Trophoblast cell (in vitro differentiated cells and primary cell): ENCODE data around the gene PLEKHM2.

Source experiments
- DNase-seq, 2 donors: peaks; one replicate each; pipeline ENCODE4 v3.0.0-alpha.2; 2016
- H2AFZ ChIP-seq: 2 replicates; pipeline ENCODE4 v1.6.1; 2013; ENCODE audit warnings: low read length, moderate library complexity, mild to moderate bottlenecking; ENCODE audit not compliant: insufficient read depth, poor library complexity
- H2AK5ac ChIP-seq: 2 replicates; pipeline ENCODE4 v1.6.1; 2013; ENCODE audit warnings: mild to moderate bottlenecking, low read length
- H2BK120ac ChIP-seq: 2 replicates; pipeline ENCODE4 v1.6.1; 2013; ENCODE audit warnings: low read length, mild to moderate bottlenecking, moderate library complexity; ENCODE audit not compliant: insufficient read depth, poor library complexity
- H2BK12ac ChIP-seq: 2 replicates; pipeline ENCODE4 v1.6.1; 2013; ENCODE audit warnings: mild to moderate bottlenecking, low read length, moderate library complexity
- H2BK5ac ChIP-seq: 2 replicates; pipeline ENCODE4 v1.6.1; 2013; ENCODE audit warnings: low read length, low read depth, moderate library complexity, mild to moderate bottlenecking; ENCODE audit not compliant: poor library complexity
- H3K14ac ChIP-seq: 2 replicates; pipeline ENCODE4 v1.6.1; 2013; ENCODE audit warnings: mild to moderate bottlenecking, low read length
- H3K18ac ChIP-seq: 2 replicates; pipeline ENCODE4 v1.6.1; 2013; ENCODE audit warnings: mild to moderate bottlenecking, low read length
- H3K23ac ChIP-seq: 2 replicates; pipeline ENCODE4 v1.6.1; 2013; ENCODE audit warnings: low read length
- H3K27ac ChIP-seq: 2 replicates; pipeline ENCODE4 v1.5.1; 2013; ENCODE audit warnings: low read depth, mild to moderate bottlenecking, inconsistent platforms, low read length, moderate library complexity
- H3K27me3 ChIP-seq: 2 replicates; pipeline ENCODE4 v1.6.1; 2013; ENCODE audit warnings: inconsistent platforms, mild to moderate bottlenecking, low read length, moderate library complexity; ENCODE audit not compliant: insufficient read depth
- H3K36me3 ChIP-seq, 2 experiments: 1 replicate in 1 of 2; 2 replicates in 1 of 2; pipeline ENCODE4 v1.6.1; 2013; ENCODE audit warnings: low read length in 2 of 2, mild to moderate bottlenecking in 2 of 2, moderate library complexity in 1 of 2; ENCODE audit not compliant: insufficient read depth in 2 of 2, control insufficient read depth in 1 of 2
- H3K4ac ChIP-seq: 2 replicates; pipeline ENCODE4 v1.6.1; 2013; ENCODE audit warnings: low read depth, mild to moderate bottlenecking, low read length, moderate library complexity
- H3K4me1 ChIP-seq, 2 experiments: 1 replicate in 1 of 2; 2 replicates in 1 of 2; pipeline ENCODE4 v1.6.1; 2013; ENCODE audit warnings: low read length in 2 of 2, mild to moderate bottlenecking in 2 of 2, moderate library complexity in 1 of 2; ENCODE audit not compliant: insufficient read depth in 2 of 2, control insufficient read depth in 1 of 2
- H3K4me2 ChIP-seq: 2 replicates; pipeline ENCODE4 v1.6.1; 2013; ENCODE audit warnings: inconsistent platforms, mild to moderate bottlenecking, low read length, moderate library complexity
- H3K4me3 ChIP-seq: 2 replicates; pipeline ENCODE4 v1.5.1; 2013; ENCODE audit warnings: mild to moderate bottlenecking, low read depth, low read length, inconsistent platforms
- H3K79me1 ChIP-seq: one replicate; pipeline ENCODE4 v1.6.1; 2013; ENCODE audit warnings: low read length
- H3K79me2 ChIP-seq: 2 replicates; pipeline ENCODE4 v1.6.1; 2013; ENCODE audit warnings: low read length, mild to moderate bottlenecking; ENCODE audit not compliant: control insufficient read depth, insufficient read depth, poor library complexity
- H3K9ac ChIP-seq: 2 replicates; pipeline ENCODE4 v1.6.1; 2013; ENCODE audit warnings: mild to moderate bottlenecking, low read length
- H3K9me3 ChIP-seq: 2 replicates; pipeline ENCODE4 v1.6.1; 2013; ENCODE audit warnings: low read depth, mild to moderate bottlenecking, control low read depth, inconsistent platforms, low read length; ENCODE audit not compliant: insufficient read depth
- H4K12ac ChIP-seq: 2 replicates; pipeline ENCODE4 v1.6.1; 2013; ENCODE audit warnings: low read depth, mild to moderate bottlenecking, low read length, moderate library complexity
- H4K8ac ChIP-seq: 2 replicates; pipeline ENCODE4 v1.6.1; 2013; ENCODE audit warnings: low read depth, mild to moderate bottlenecking, low read length, moderate library complexity
- H4K91ac ChIP-seq: one replicate; pipeline ENCODE4 v1.6.1; 2013; ENCODE audit warnings: low read depth, mild to moderate bottlenecking, low read length, moderate library complexity
- WGBS: extraction: QIAGEN DNeasy Blood & Tissue Kit; methylation state at CpG from one replicate; pipeline ENCODE4 v1.1.7; 2013; ENCODE audit warnings: missing lambda C conversion rate; ENCODE audit not compliant: insufficient read length, insufficient coverage; ENCODE audit errors: extremely low coverage; 5-methylcytosine and 5-hydroxymethylcytosine counted together

PLEKHM2 gene

GRCh38 chr1:15757016-15757543, 73.0 kb downstream of the PLEKHM2 start:
- Histone ChIP-seq H4K12ac (no peak overlapping the region), H3K4me1 (peaks cover 14 to 25% of the 10 kb centered on the region in 2 experiments), H2BK5ac (peak overlapping the region; percentile 17), H3K79me2 (peaks cover 23% of the 10 kb centered on the region), H3K18ac (no peak overlapping the region), H3K14ac (no peak overlapping the region), H3K27ac (no peak overlapping the region), H3K36me3 (peaks cover 0 to 3% of the 10 kb centered on the region in 2 experiments), H3K4ac (no peak overlapping the region), H3K79me1 (peaks cover 27% of the 10 kb centered on the region), H3K23ac (no peak overlapping the region), H2AFZ (peak overlapping the region; percentile 11), H3K9ac (no peak overlapping the region), H4K8ac (peak overlapping the region; percentile 39), H4K91ac (no peak overlapping the region), H2BK120ac (no peak overlapping the region), H3K27me3 (no peaks in the 10 kb centered on the region), H3K4me3 (no peak overlapping the region), H3K9me3 (peaks cover 2% of the 10 kb centered on the region), H2AK5ac (peak overlapping the region; percentile 71), H3K4me2 (peak overlapping the region; percentile 59), H2BK12ac (peak overlapping the region; percentile 37)
- DNase-seq, result no peak
- no CpG with 5 or more reads among the region's 9 CpGs for WGBS

GRCh38 chr1:15757575-15758342, 73.6 kb downstream of the PLEKHM2 start:
- H4K91ac ChIP-seq, result peak overlapping the region; percentile 95
- H3K36me3 ChIP-seq, result peaks cover 1 to 3% of the 10 kb centered on the region in 2 experiments
- peak overlapping the region; percentile 87 for H3K18ac ChIP-seq
- peak overlapping the region; percentile 98 for H2BK12ac ChIP-seq
- peak overlapping the region; percentile 82 for H3K4ac ChIP-seq
- peak overlapping the region; percentile 65 for H3K4me3 ChIP-seq
- H3K9me3 ChIP-seq, result peaks cover 2% of the 10 kb centered on the region
- peak overlapping the region; percentile 97 for H2BK120ac ChIP-seq
- H3K4me2 ChIP-seq, result peak overlapping the region; percentile 59
- H3K4me1 ChIP-seq, result peaks cover 14 to 29% of the 10 kb centered on the region in 2 experiments
- H4K12ac ChIP-seq, result peak overlapping the region; percentile 96
- peaks cover 23% of the 10 kb centered on the region for H3K79me2 ChIP-seq
- peak overlapping the region; percentile 90 for H4K8ac ChIP-seq
- H3K23ac ChIP-seq, result no peak overlapping the region
- H3K14ac ChIP-seq, result peak overlapping the region; percentile 90
- no peaks in the 10 kb centered on the region for H3K27me3 ChIP-seq
- peak overlapping the region; percentile 76 for H2AK5ac ChIP-seq
- H3K27ac ChIP-seq, result peak overlapping the region; percentile 52
- WGBS, result no CpG with 5 or more reads among the region's 24 CpGs
- peak overlapping the region; percentile 2 for H3K9ac ChIP-seq
- H3K79me1 ChIP-seq, result peaks cover 27% of the 10 kb centered on the region
- DNase-seq, result peak; percentile 58 to 66
- peak overlapping the region; percentile 89 for H2AFZ ChIP-seq
- peak overlapping the region; percentile 63 for H2BK5ac ChIP-seq

DNA sequence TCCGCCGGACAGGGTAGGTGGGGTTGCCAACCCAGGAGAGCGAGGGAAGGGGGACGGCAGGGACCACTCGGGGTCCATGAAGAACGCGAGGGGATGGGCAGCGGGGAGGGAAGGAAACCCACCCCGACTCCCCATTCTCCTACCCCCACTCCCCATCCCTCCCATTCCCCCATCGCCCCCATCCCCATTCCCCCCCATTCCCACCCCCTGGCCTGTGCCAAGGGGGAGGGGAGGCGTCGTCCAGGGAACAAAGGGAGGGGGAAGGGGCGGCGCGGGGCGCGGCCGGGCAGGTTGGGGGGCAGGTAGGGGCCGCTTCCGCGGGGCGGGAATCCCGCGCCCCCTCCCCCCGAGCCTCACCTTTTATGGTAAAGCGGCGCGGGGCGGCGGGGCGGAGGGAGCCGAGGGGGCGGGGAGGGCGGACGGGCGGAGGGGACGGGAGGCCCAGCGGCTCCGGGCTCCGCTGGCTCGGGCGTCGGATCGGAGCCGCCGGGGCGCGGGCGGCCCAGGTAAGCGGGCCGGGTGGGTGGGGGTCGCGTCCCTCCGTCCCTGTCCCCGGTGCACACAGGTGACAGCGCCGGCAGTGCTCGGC, 74.3 kb downstream of the PLEKHM2 start, which contains the start of gene FBLIM1:
FBLIM1 (plus strand) TSS at position 453 of the 589 bp plus-strand sequence. CDS start 6,189 bp downstream, outside the sequence.
- Histone ChIP-seq H4K12ac (peak within 1 kb of the TSS; percentile 96), H3K27ac (peak within 1 kb of the TSS; percentile 81), H3K79me2 (peaks cover 23% of the 10 kb centered on the region), H3K36me3 (peaks cover 2 to 3% of the 10 kb centered on the region in 2 experiments), H3K14ac (peak within 1 kb of the TSS; percentile 99), H2AK5ac (peak within 1 kb of the TSS; percentile 76), H3K4ac (peak within 1 kb of the TSS; percentile 97), H3K4me2 (peak within 1 kb of the TSS; percentile 69), H2AFZ (peak within 1 kb of the TSS; percentile 89), H3K18ac (peak within 1 kb of the TSS; percentile 87), H4K91ac (peak within 1 kb of the TSS; percentile 99), H3K23ac (no peak within 1 kb of the TSS), H3K27me3 (no peaks in the 10 kb centered on the region), H2BK120ac (peak within 1 kb of the TSS; percentile 97), H4K8ac (peak within 1 kb of the TSS; percentile 97), H3K79me1 (peaks cover 27% of the 10 kb centered on the region), H3K4me3 (peak within 1 kb of the TSS; percentile 94), H3K9me3 (peaks cover 2% of the 10 kb centered on the region), H2BK12ac (peak within 1 kb of the TSS; percentile 98), H3K9ac (peak within 1 kb of the TSS; percentile 99), H3K4me1 (peaks cover 14 to 29% of the 10 kb centered on the region in 2 experiments), H2BK5ac (peak within 1 kb of the TSS; percentile 97)
- no CpG with 5 or more reads among the region's 58 CpGs for WGBS
- DNase-seq, result no peak

DNA sequence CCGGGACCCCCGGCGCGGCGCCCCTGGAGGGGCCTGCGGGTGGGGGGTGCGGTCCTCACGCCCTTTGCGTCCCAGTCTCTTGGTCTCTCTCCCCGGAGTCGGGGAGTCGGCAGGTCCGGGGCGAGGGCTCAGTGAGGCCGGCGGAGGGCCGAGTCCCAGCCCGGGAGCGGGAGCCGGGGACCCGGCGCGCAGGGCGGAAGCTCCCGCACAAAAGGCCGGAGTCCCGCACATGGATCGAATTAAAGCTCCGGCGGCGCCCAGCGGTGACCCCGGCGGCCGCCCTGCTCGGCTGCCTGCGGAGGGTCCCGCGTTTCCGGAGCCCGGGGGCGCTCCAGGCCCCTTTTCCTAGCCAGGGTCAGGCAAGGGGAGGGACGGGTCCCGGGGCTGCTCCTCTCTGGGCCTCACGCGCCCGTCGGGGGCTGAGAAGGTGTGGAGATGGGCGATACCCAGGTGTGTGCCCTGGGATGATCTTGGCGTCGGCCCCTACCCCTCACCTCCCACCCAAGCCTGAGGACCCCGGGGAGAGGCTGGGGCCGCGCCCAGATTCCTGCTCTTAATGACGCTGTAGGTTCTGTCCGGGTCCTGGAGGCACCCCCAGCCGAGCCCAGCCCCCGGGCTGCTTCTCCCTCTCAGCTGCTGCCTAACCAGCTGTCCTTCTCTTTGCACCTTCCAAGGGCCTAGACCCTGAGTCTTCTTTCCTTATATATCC, 75.0 kb downstream of the PLEKHM2 start:
- peaks cover 7% of the 10 kb centered on the region in 2 experiments for H3K36me3 ChIP-seq
- H3K4me3 ChIP-seq, result peak overlapping the region; percentile 94
- H4K8ac ChIP-seq, result peak overlapping the region; percentile 97
- peak overlapping the region; percentile 37 for H4K12ac ChIP-seq
- DNase-seq, result peak; percentile 68 to 78
- peak overlapping the region; percentile 73 for H3K18ac ChIP-seq
- H3K4me1 ChIP-seq, result peaks cover 14 to 29% of the 10 kb centered on the region in 2 experiments
- H3K14ac ChIP-seq, result peak overlapping the region; percentile 99
- peak overlapping the region; percentile 69 for H3K4me2 ChIP-seq
- H3K4ac ChIP-seq, result peak overlapping the region; percentile 97
- H3K79me2 ChIP-seq, result peaks cover 23% of the 10 kb centered on the region
- peaks cover 2% of the 10 kb centered on the region for H3K9me3 ChIP-seq
- peak overlapping the region; percentile 73 for H2AFZ ChIP-seq
- peak overlapping the region; percentile 46 for H2AK5ac ChIP-seq
- no peaks in the 10 kb centered on the region for H3K27me3 ChIP-seq
- H4K91ac ChIP-seq, result peak overlapping the region; percentile 99
- WGBS, result no CpG with 5 or more reads among the region's 58 CpGs
- peak overlapping the region; percentile 99 for H3K9ac ChIP-seq
- peak overlapping the region; percentile 97 for H2BK5ac ChIP-seq
- no peak overlapping the region for H3K23ac ChIP-seq
- peaks cover 27% of the 10 kb centered on the region for H3K79me1 ChIP-seq
- H3K27ac ChIP-seq, result peak overlapping the region; percentile 81
- H2BK12ac ChIP-seq, result peak overlapping the region; percentile 24
- peak overlapping the region; percentile 88 for H2BK120ac ChIP-seq
